ENCODE measurements around the gene TEX38. TPM values are rescaled to one million over a fixed set of nuclear protein-coding genes. Genes with fewer than 3 reads are reported as not detected.

Gene TEX38
- total RNA-seq = not detected

GRCh38 chr1:46671554-46671953 lies at the start of gene TEX38:
Gene TEX38, plus strand, starts transcription at chr1:46671854. Its CDS starts 81 bp downstream, at chr1:46671935.
- Mint-ChIP-seq H3K4me3 (no peak within 1 kb of the TSS), H3K27ac (peak within 1 kb of the TSS; percentile 5), H3K9me3 (no peaks in the 10 kb centered on the region), H3K36me3 (ENCODE audit: low read depth) (peaks cover 18% of the 10 kb centered on the region), H3K4me1 (peaks cover 39% of the 10 kb centered on the region), H3K27me3 (no peaks in the 10 kb centered on the region)
- POLR2A ChIA-PET = interaction anchor here (0.6 kb wide), 1 partner anchor 48 kb away, joined by 3 read pairs; no protein-coding TSS in a partner anchor
- no peak for DNase-seq
- CTCF ChIA-PET = no interaction called here

- H3K27ac Mint-ChIP-seq = no peak overlapping the region
- POLR2A ChIA-PET = no interaction called here
- no peaks in the 10 kb centered on the region for H3K27me3 Mint-ChIP-seq
- no peaks in the 10 kb centered on the region for H3K9me3 Mint-ChIP-seq
- H3K4me1 Mint-ChIP-seq = peaks cover 10% of the 10 kb centered on the region
- DNase-seq = no peak
- no peaks in the 10 kb centered on the region for H3K36me3 Mint-ChIP-seq (ENCODE audit: low read depth)
- no peak overlapping the region for H3K4me3 Mint-ChIP-seq
- CTCF ChIA-PET = interaction anchor here (1.0 kb wide), 1 partner anchor 13 kb away, joined by 4 read pairs; no protein-coding TSS in a partner anchor
Measured at GRCh38 chr1:46621930-46622329, 49.7 kb upstream of the TEX38 start.

DNA sequence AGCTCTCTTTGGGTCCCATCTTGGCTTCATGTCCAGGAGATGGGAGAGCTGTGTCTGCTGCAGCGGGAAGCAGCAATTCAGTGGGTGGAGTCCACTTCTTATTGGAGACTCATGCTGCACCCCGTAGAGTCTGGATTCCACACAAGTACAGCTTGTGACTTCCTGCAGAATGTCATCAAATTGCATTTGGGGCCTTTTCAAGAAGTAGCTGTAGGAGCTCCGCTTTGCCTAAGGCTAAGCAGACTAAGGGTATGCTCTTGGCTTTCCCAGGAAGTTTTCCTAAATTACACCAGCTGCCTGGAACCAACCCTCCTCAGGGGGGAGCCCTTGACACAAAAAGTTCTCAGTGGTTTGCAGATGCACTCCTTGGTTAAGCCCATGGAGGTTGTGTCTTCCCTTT lies 49.3 kb upstream of the TEX38 start:
- no peak overlapping the region for H3K27ac Mint-ChIP-seq
- ChIA-PET POLR2A (no interaction called here), CTCF (interaction anchor here (1.0 kb wide), 1 partner anchor 13 kb away, joined by 4 read pairs; no protein-coding TSS in a partner anchor)
- no peaks in the 10 kb centered on the region for H3K36me3 Mint-ChIP-seq (ENCODE audit: low read depth)
- no peaks in the 10 kb centered on the region for H3K9me3 Mint-ChIP-seq
- peaks cover 6% of the 10 kb centered on the region for H3K4me1 Mint-ChIP-seq
- H3K4me3 Mint-ChIP-seq = no peak overlapping the region
- H3K27me3 Mint-ChIP-seq = no peaks in the 10 kb centered on the region
- DNase-seq = no peak

- no peak overlapping the region for H3K4me3 Mint-ChIP-seq
- POLR2A ChIA-PET = no interaction called here
- no peaks in the 10 kb centered on the region for H3K36me3 Mint-ChIP-seq (ENCODE audit: low read depth)
- CTCF ChIA-PET = interaction anchor here (0.6 to 1.4 kb wide), 4 partner anchors 17 to 342 kb away, joined by 3 to 4 read pairs (median 3); no protein-coding TSS in a partner anchor
- no peak overlapping the region for H3K27ac Mint-ChIP-seq
- peaks cover 1% of the 10 kb centered on the region for H3K4me1 Mint-ChIP-seq
- H3K27me3 Mint-ChIP-seq = no peaks in the 10 kb centered on the region
- no peaks in the 10 kb centered on the region for H3K9me3 Mint-ChIP-seq
- DNase-seq = no peak
Measured at GRCh38 chr1:46623743-46624644, 47.7 kb upstream of the TEX38 start.

GRCh38 chr1:46630719-46631118 lies 40.9 kb upstream of the TEX38 start:
- Mint-ChIP-seq H3K36me3 (ENCODE audit: low read depth) (peaks cover 33% of the 10 kb centered on the region), H3K27me3 (no peaks in the 10 kb centered on the region), H3K27ac (no peak overlapping the region), H3K4me3 (no peak overlapping the region), H3K9me3 (no peaks in the 10 kb centered on the region), H3K4me1 (peaks cover 2% of the 10 kb centered on the region)
- ChIA-PET POLR2A (no interaction called here), CTCF (interaction anchor here (1.2 kb wide), 2 partner anchors 10 to 12 kb away, joined by 3 read pairs; no protein-coding TSS in a partner anchor)
- no peak for DNase-seq

- Mint-ChIP-seq H3K9me3 (no peaks in the 10 kb centered on the region), H3K4me1 (peaks cover 2% of the 10 kb centered on the region), H3K4me3 (no peak overlapping the region), H3K27ac (no peak overlapping the region), H3K36me3 (ENCODE audit: low read depth) (peaks cover 30% of the 10 kb centered on the region), H3K27me3 (no peaks in the 10 kb centered on the region)
- DNase-seq = no peak
- CTCF ChIA-PET = interaction anchor here (1.0 to 2.5 kb wide), 4 partner anchors 13 to 53 kb away, joined by 3 to 11 read pairs (median 4); no protein-coding TSS in a partner anchor
- POLR2A ChIA-PET = no interaction called here
Measured at GRCh38 chr1:46635205-46635604, 36.4 kb upstream of the TEX38 start.

DNA sequence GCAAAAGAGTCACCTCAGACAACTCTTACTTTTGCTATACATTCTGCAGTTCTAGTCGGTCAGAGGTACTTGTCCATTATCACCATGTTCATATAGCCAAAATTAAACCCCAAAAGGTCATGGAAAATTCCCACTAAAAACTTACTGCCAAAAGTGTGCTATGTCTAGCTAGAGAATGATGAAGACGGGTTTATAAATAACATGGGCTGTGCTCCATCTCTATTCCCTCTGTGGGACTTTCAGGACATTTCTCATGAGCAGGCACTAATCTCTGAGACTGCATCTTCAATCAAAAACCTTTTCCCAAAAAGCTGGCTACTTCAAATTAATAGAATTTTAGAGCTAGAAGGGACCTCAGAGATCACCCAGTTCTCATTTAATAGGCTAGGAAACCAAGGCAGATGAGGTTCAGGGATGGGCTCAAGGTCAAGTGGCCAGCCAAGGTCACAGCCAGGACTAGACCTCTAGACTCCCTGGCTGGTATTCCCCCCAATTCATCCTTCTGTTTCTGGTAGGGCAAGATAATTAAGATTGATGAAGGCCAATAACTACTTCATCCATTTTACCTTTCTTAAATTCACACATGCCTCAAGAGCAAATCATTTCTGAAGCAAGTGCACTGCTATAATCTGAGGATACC lies 34.1 kb upstream of the TEX38 start:
- H3K36me3 Mint-ChIP-seq (ENCODE audit: low read depth) = peaks cover 39% of the 10 kb centered on the region
- H3K4me3 Mint-ChIP-seq = no peak overlapping the region
- peaks cover 2% of the 10 kb centered on the region for H3K4me1 Mint-ChIP-seq
- no peak overlapping the region for H3K27ac Mint-ChIP-seq
- CTCF ChIA-PET = interaction anchor here (1.0 kb wide), 1 partner anchor 39 kb away, joined by 3 read pairs; no protein-coding TSS in a partner anchor
- DNase-seq = no peak
- H3K27me3 Mint-ChIP-seq = no peaks in the 10 kb centered on the region
- POLR2A ChIA-PET = no interaction called here
- H3K9me3 Mint-ChIP-seq = no peaks in the 10 kb centered on the region

DNA sequence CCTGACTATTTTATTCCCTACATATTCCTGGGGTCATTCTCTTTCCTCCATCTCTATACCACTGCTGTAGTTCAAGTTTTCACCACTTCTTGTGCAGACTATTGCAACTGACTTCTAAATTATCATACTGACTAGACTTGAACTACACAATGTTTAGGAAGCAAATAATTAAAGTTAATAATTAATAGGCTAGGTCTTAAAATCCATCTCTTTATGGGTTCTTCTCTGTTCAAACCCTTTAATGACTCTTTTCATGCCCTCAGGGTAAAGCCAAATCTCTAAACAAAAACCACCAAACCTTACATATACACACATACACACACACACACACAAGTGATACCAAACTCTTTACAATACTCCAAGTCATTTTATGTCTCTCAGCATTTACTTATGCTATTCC lies 32.7 kb upstream of the TEX38 start:
- Mint-ChIP-seq H3K4me3 (no peak overlapping the region), H3K9me3 (no peaks in the 10 kb centered on the region), H3K27ac (no peak overlapping the region), H3K36me3 (ENCODE audit: low read depth) (peaks cover 31% of the 10 kb centered on the region), H3K4me1 (peaks cover 2% of the 10 kb centered on the region), H3K27me3 (no peaks in the 10 kb centered on the region)
- no peak for DNase-seq
- ChIA-PET CTCF (no interaction called here), POLR2A (no interaction called here)

DNA sequence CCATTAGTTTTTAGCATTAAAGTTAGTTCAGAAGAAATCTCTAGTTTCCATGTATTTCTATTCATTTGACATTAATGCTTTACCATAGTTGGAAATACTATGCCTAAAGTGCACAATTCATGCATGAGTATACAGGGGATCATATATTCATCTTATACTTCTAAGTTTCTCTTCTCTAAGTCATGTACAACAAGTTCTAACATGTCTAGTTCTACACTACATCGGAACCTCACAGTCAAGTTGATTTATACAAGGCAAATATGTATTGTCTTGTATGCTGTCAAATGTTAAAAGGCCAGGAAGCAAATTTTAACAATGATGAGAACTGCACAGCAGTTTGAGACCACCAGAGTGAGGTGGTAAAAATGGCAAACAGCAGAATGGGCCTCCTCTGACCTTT lies 32.1 kb upstream of the TEX38 start:
- no peak overlapping the region for H3K4me3 Mint-ChIP-seq
- peaks cover 2% of the 10 kb centered on the region for H3K4me1 Mint-ChIP-seq
- H3K27me3 Mint-ChIP-seq = no peaks in the 10 kb centered on the region
- no peak for DNase-seq
- ChIA-PET CTCF (interaction anchor here (1.1 kb wide), 1 partner anchor 9 kb away, joined by 3 read pairs; no protein-coding TSS in a partner anchor), POLR2A (no interaction called here)
- H3K36me3 Mint-ChIP-seq (ENCODE audit: low read depth) = peaks cover 26% of the 10 kb centered on the region
- no peaks in the 10 kb centered on the region for H3K9me3 Mint-ChIP-seq
- H3K27ac Mint-ChIP-seq = no peak overlapping the region

- peaks cover 21% of the 10 kb centered on the region for H3K36me3 Mint-ChIP-seq (ENCODE audit: low read depth)
- H3K27ac Mint-ChIP-seq = no peak overlapping the region
- no peaks in the 10 kb centered on the region for H3K9me3 Mint-ChIP-seq
- no peak for DNase-seq
- H3K4me3 Mint-ChIP-seq = no peak overlapping the region
- ChIA-PET POLR2A (no interaction called here), CTCF (interaction anchor here (1.2 kb wide), 1 partner anchor 24 kb away, joined by 5 read pairs; no protein-coding TSS in a partner anchor)
- H3K4me1 Mint-ChIP-seq = no peaks in the 10 kb centered on the region
- H3K27me3 Mint-ChIP-seq = no peaks in the 10 kb centered on the region
Measured at GRCh38 chr1:46642115-46642680, 29.5 kb upstream of the TEX38 start.

- Mint-ChIP-seq H3K27ac (no peak overlapping the region), H3K9me3 (no peaks in the 10 kb centered on the region), H3K27me3 (no peaks in the 10 kb centered on the region), H3K4me1 (no peaks in the 10 kb centered on the region), H3K36me3 (ENCODE audit: low read depth) (peaks cover 28% of the 10 kb centered on the region), H3K4me3 (no peak overlapping the region)
- DNase-seq = no peak
- CTCF ChIA-PET = interaction anchor here (1.2 kb wide), 1 partner anchor 25 kb away, joined by 5 read pairs; no protein-coding TSS in a partner anchor
- POLR2A ChIA-PET = no interaction called here
Measured at GRCh38 chr1:46643368-46643775, 28.3 kb upstream of the TEX38 start.

GRCh38 chr1:46645815-46646214 lies 25.8 kb upstream of the TEX38 start:
- no peak overlapping the region for H3K4me3 Mint-ChIP-seq
- no peaks in the 10 kb centered on the region for H3K27me3 Mint-ChIP-seq
- no peaks in the 10 kb centered on the region for H3K4me1 Mint-ChIP-seq
- H3K36me3 Mint-ChIP-seq (ENCODE audit: low read depth) = peaks cover 43% of the 10 kb centered on the region
- POLR2A ChIA-PET = no interaction called here
- H3K27ac Mint-ChIP-seq = no peak overlapping the region
- DNase-seq = no peak
- CTCF ChIA-PET = interaction anchor here (2.4 kb wide), 1 partner anchor 11 kb away, joined by 6 read pairs; no protein-coding TSS in a partner anchor
- H3K9me3 Mint-ChIP-seq = peaks cover 9% of the 10 kb centered on the region

GRCh38 chr1:46646331-46646730 lies 25.3 kb upstream of the TEX38 start:
- Mint-ChIP-seq H3K27ac (no peak overlapping the region), H3K27me3 (no peaks in the 10 kb centered on the region), H3K4me1 (no peaks in the 10 kb centered on the region), H3K9me3 (peaks cover 9% of the 10 kb centered on the region), H3K4me3 (no peak overlapping the region), H3K36me3 (ENCODE audit: low read depth) (peaks cover 46% of the 10 kb centered on the region)
- no peak for DNase-seq
- ChIA-PET CTCF (interaction anchor here (2.4 kb wide), 1 partner anchor 11 kb away, joined by 6 read pairs; no protein-coding TSS in a partner anchor), POLR2A (no interaction called here)
